GM23338 (cell line): ENCODE results near the gene HOXC5. TPM values are rescaled to one million over a fixed set of nuclear protein-coding genes. Genes with fewer than 3 reads are reported as not detected.
A peak's percentile ranks its signal among the peaks of the same experiment; 100 is the strongest.

ENCODE experiments used
- ATAC-seq: fragments of 200-7000 bp; cut with Tn5 transposase; 3 replicates; pipeline ENCODE4 v1.9.1; 2020
- DNase-seq: peaks from one replicate; pipeline ENCODE4 v3.0.0-alpha.2; 2015; ENCODE audit warnings: low spot score
- H2AFZ ChIP-seq: fragments of 200-600 bp; sonication (generic); 2 replicates; pipeline ENCODE4 v1.8.0; 2016; ENCODE audit warnings: antibody characterized with exemption, mild to moderate bottlenecking, moderate library complexity
- H3F3A ChIP-seq: fragments of 200-600 bp; sonication (generic); replicated peaks from 2 replicates; pipeline ENCODE4 v1.8.0; 2017; ENCODE audit warnings: antibody characterized with exemption, mixed run types, low read depth
- H3K27ac ChIP-seq: fragments of 200-600 bp; sonication (generic); 2 replicates; pipeline ENCODE4 v1.6.1; 2016; ENCODE audit warnings: low read depth
- H3K27me3 ChIP-seq: fragments of 200-600 bp; sonication (generic); 2 replicates; pipeline ENCODE4 v1.8.0; 2016; ENCODE audit warnings: mild to moderate bottlenecking, mixed run types, moderate library complexity; ENCODE audit not compliant: insufficient read depth
- H3K36me3 ChIP-seq: fragments of 200-600 bp; sonication (generic); 2 replicates; pipeline ENCODE4 v1.8.0; 2016; ENCODE audit warnings: mild to moderate bottlenecking; ENCODE audit not compliant: insufficient read depth
- H3K4me1 ChIP-seq: fragments of 200-600 bp; sonication (generic); 2 replicates; pipeline ENCODE4 v1.8.0; 2016; ENCODE audit warnings: mild to moderate bottlenecking, moderate library complexity; ENCODE audit not compliant: insufficient read depth
- H3K4me2 ChIP-seq: fragments of 200-600 bp; sonication (generic); 2 replicates; pipeline ENCODE4 v1.7.1; 2017; ENCODE audit warnings: mixed run types
- H3K4me3 ChIP-seq: fragments of 200-600 bp; sonication (generic); 2 replicates; pipeline ENCODE4 v1.6.1; 2016; ENCODE audit warnings: mixed run types
- H3K79me2 ChIP-seq: fragments of 200-600 bp; sonication (generic); replicated peaks from 2 replicates; pipeline ENCODE4 v1.8.0; 2017; ENCODE audit warnings: mild to moderate bottlenecking; ENCODE audit not compliant: insufficient read depth
- H3K9me2 ChIP-seq: fragments of 200-600 bp; sonication (generic); 2 replicates; pipeline ENCODE4 v1.8.0; 2017; ENCODE audit not compliant: insufficient read depth
- H4K20me1 ChIP-seq: fragments of 200-600 bp; sonication (generic); replicated peaks from 2 replicates; pipeline ENCODE4 v1.8.0; 2017; ENCODE audit warnings: mild to moderate bottlenecking; ENCODE audit not compliant: insufficient read depth
- H3K27ac Mint-ChIP-seq: 2 replicates; pipeline ENCODE4 v1.8.0; 2020; ENCODE audit warnings: inconsistent platforms, mild to moderate bottlenecking, moderate library complexity, mixed read lengths
- H3K27me3 Mint-ChIP-seq: 3 replicates; pipeline ENCODE4 v1.8.0; 2022; ENCODE audit warnings: low read depth, mild to moderate bottlenecking, moderate library complexity, mixed read lengths, inconsistent platforms; ENCODE audit not compliant: insufficient read depth, poor library complexity
- H3K36me3 Mint-ChIP-seq: 3 replicates; pipeline ENCODE4 v1.8.0; 2021; ENCODE audit warnings: low read depth, mild to moderate bottlenecking, inconsistent platforms, moderate library complexity, mixed read lengths
- H3K4me1 Mint-ChIP-seq: 3 replicates; pipeline ENCODE4 v1.8.0; 2020; ENCODE audit warnings: mild to moderate bottlenecking, inconsistent platforms, mixed read lengths
- H3K4me3 Mint-ChIP-seq: 3 replicates; pipeline ENCODE4 v1.8.0; 2021; ENCODE audit warnings: moderate library complexity, mild to moderate bottlenecking, inconsistent platforms, mixed read lengths
- H3K9me3 Mint-ChIP-seq: 3 replicates; pipeline ENCODE4 v1.8.0; 2020; ENCODE audit warnings: moderate library complexity, mild to moderate bottlenecking, inconsistent platforms, mixed read lengths
- CTCF ChIP-seq, 2 experiments: fragments of 200-600 bp in 1 of 2; sonication (generic) in 1 of 2; conservative IDR thresholded peaks; 2 replicates each; pipeline versions ENCODE4 v1.5.1 to v1.6.1; 2016 to 2017; ENCODE audit warnings: antibody characterized with exemption in 2 of 2, low read depth in 2 of 2, mild to moderate bottlenecking in 2 of 2, moderate library complexity in 1 of 2
- EZH2 ChIP-seq: fragments of 200-600 bp; sonication (generic); IDR thresholded peaks from one replicate; pipeline ENCODE4 v1.8.0; 2017; ENCODE audit warnings: antibody characterized with exemption, mild to moderate bottlenecking, low read depth; ENCODE audit not compliant: unreplicated experiment
- REST ChIP-seq: IDR thresholded peaks from one replicate; pipeline ENCODE4 v1.6.1; 2018; ENCODE audit warnings: antibody characterized with exemption; ENCODE audit not compliant: unreplicated experiment
- ZNF114 ChIP-seq: fragments of 250-450 bp; sonication (Bioruptor Pico); IDR thresholded peaks from 2 replicates; pipeline ENCODE4 v1.5.0; 2020; ENCODE audit warnings: mild to moderate bottlenecking, moderate library complexity
- ZNF331 ChIP-seq: fragments of 250-450 bp; sonication (Bioruptor Pico); IDR thresholded peaks from 2 replicates; pipeline ENCODE4 v1.5.0; 2020; ENCODE audit warnings: low read depth, mild to moderate bottlenecking, moderate library complexity
- polyA plus RNA-seq: library from polyadenylated mRNA; unstranded; fragments of >200 nt; fragmentation: Nextera tagmentation; extraction: Ambion mirVana; gene quantifications from 2 replicates; pipeline ENCODE4 v1.2.1, GENCODE V29; 2016
- total RNA-seq: library from RNA; depleted of rRNA; stranded (reverse); fragments of >200 nt; shearing (Covaris generic); gene quantifications from 2 replicates; pipeline ENCODE4 v1.2.3, GENCODE V29; 2014

Gene HOXC5
- total and polyA plus RNA-seq, 2 experiments from 2014 or later = not detected

DNA sequence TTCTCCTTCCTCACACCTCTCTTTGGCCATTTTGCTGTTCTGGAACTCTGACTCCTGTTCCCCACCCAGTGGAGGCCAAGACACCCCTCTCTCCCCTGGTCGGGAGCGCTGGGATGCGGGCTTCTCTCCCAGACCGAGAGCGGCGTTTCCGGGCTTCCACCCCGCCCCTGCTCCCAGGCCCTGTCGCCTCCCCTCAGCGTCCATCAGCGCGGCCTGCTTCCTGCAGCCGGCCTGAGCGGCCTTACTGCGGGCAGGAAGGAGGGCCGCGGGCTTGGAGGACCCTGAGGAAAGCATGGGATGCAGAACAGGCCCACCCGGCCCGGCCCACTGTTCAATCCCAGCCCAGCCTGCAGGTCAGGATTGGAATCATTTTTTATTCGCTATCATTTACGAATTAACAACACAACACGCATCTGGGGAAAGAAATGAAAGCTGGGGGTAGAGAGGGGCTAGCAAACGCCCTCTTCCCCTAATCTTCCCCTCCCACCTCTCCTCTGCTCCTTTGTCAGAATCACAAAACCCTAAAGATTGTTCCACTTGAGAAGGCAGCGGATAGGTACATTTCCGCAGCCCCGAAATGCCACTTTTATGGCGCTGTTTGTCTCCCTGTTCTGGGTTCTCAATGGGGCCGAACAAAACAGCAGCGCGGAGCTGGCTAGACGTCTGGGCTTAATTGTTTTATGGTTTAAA, 27.9 kb upstream of the HOXC5 start (continued):
- no peak for TF ChIP-seq ZNF331 (CRISPR knock-in tag)
- TF ChIP-seq REST = no peak
- TF ChIP-seq CTCF (conservative IDR thresholded peaks at IDR 0.05; ENCODE audit: low read depth in 2 of 2) = no peak
- TF ChIP-seq ZNF114 = no peak

DNA sequence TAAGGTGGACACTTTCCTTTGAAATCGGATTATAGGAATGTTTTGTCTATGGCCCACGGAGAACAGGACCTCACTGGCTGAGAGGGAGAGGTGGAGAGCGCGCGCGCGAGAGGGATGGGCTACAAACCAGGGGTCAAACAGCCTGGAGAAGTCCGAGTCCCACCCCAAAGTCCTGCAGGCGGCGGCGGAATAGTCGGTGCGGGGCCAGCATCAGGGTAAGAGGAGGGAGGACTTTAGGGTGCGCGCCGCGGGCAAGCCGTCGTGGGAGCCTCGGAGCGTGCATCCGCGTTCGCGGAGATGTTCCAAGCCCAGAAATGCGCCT, 27.4 kb upstream of the HOXC5 start:
- peaks cover 34% of the 10 kb centered on the region for H3F3A ChIP-seq
- H3K4me1 ChIP-seq = peaks cover 10% of the 10 kb centered on the region; the same call in 1 of the 2 replicates
- H2AFZ ChIP-seq = no peak overlapping the region
- ATAC-seq (no peak), DNase-seq (no peak)
- Mint-ChIP-seq H3K27ac (no peak overlapping the region), H3K4me1 (peaks cover 19% of the 10 kb centered on the region), H3K27me3 (peaks cover 99% of the 10 kb centered on the region), H3K9me3 (no peaks in the 10 kb centered on the region; the same call in 1 of the 3 replicates), H3K4me3 (peak overlapping the region; percentile 15; the same call in 1 of the 3 replicates), H3K36me3 (no peaks in the 10 kb centered on the region)
- H3K9me2 ChIP-seq = no peaks in the 10 kb centered on the region
- TF ChIP-seq REST (no peak), EZH2 (peak; percentile 12)
- H3K36me3 ChIP-seq = no peaks in the 10 kb centered on the region
- 0 out of 2 replicates have a peak overlapping the region, but pooled peaks have one; percentile 26 for H3K4me2 ChIP-seq
- no peaks in the 10 kb centered on the region for H3K79me2 ChIP-seq
- H3K4me3 ChIP-seq = no peak overlapping the region
- no peak overlapping the region for H3K27ac ChIP-seq
- peaks cover 100% of the 10 kb centered on the region for H3K27me3 ChIP-seq
- peaks cover 33% of the 10 kb centered on the region for H4K20me1 ChIP-seq
